IMR-90 (cell line): ENCODE data around the gene TPSAB1. TPM values are rescaled to one million over a fixed set of nuclear protein-coding genes. Genes with fewer than 3 reads are reported as not detected.

ENCODE experiments used
- ATAC-seq: fragments of 200-7000 bp; cut with Tn5 transposase; 2 replicates; pipeline ENCODE4 v1.9.1; 2020; ENCODE audit warnings: low read depth, mild to moderate bottlenecking, moderate library complexity
- BruUV-seq: library from RNA; stranded (reverse); fragments of 400-500 nt; replicated peaks from 2 replicates; lab custom pipeline; 2021; lab: Mats Ljungman, UMichigan
- CTCF ChIA-PET: fragments of 300-600 bp; formaldehyde crosslinking; extraction: SDS; loops from one replicate; lab custom pipeline; 2021; ENCODE audit warnings: antibody characterized with exemption; lab: Yijun Ruan, JAX
- POLR2A ChIA-PET: fragments of 300-600 bp; sonication (Branson Sonifier 250); formaldehyde crosslinking; loops from one replicate; lab custom pipeline; 2022; ENCODE audit warnings: antibody characterized with exemption; ENCODE audit not compliant: unreplicated experiment; lab: Charles Lee
- DNase-seq: peaks from one replicate; pipeline ENCODE4 v3.0.0; 2013
- H2AFZ ChIP-seq: replicated peaks from 2 replicates; pipeline ENCODE3; 2013; ENCODE audit warnings: low read length, mild to moderate bottlenecking; ENCODE audit not compliant: poor library complexity
- H2AK5ac ChIP-seq: 2 replicates; pipeline ENCODE4 v1.6.1; 2013; ENCODE audit warnings: low read depth, low read length, inconsistent platforms
- H2AK9ac ChIP-seq: replicated peaks from 2 replicates; pipeline ENCODE3; 2013; ENCODE audit warnings: mild to moderate bottlenecking, low read depth, low read length, moderate library complexity; ENCODE audit not compliant: poor library complexity
- H2BK120ac ChIP-seq: 2 replicates; pipeline ENCODE4 v1.6.1; 2013; ENCODE audit warnings: low read depth, low read length, inconsistent platforms
- H2BK15ac ChIP-seq: 3 replicates; pipeline ENCODE4 v1.6.1; 2013; ENCODE audit warnings: low read depth, low read length, inconsistent platforms
- H2BK20ac ChIP-seq: 2 replicates; pipeline ENCODE4 v1.6.1; 2013; ENCODE audit warnings: low read depth, mild to moderate bottlenecking, inconsistent platforms, low read length, moderate library complexity
- H2BK5ac ChIP-seq: 2 replicates; pipeline ENCODE4 v1.6.1; 2013; ENCODE audit warnings: mild to moderate bottlenecking, low read depth, low read length, inconsistent platforms; ENCODE audit not compliant: poor library complexity, severe bottlenecking
- H3K14ac ChIP-seq: replicated peaks from 2 replicates; pipeline ENCODE4 v1.6.1; 2013; ENCODE audit warnings: low read depth, low read length, inconsistent platforms
- H3K18ac ChIP-seq: 2 replicates; pipeline ENCODE4 v1.6.1; 2013; ENCODE audit warnings: low read depth, low read length, control low read depth
- H3K23ac ChIP-seq: 2 replicates; pipeline ENCODE4 v1.6.1; 2013; ENCODE audit warnings: low read depth, low read length, inconsistent platforms
- H3K27ac ChIP-seq: 2 replicates; pipeline ENCODE4 v1.5.1; 2013; ENCODE audit warnings: mild to moderate bottlenecking, control low read depth, low read length; ENCODE audit not compliant: insufficient read depth
- H3K27me3 ChIP-seq: 2 replicates; pipeline ENCODE4 v1.6.1; 2013; ENCODE audit warnings: low read length; ENCODE audit not compliant: control insufficient read depth, insufficient read depth
- H3K36me3 ChIP-seq: 2 replicates; pipeline ENCODE4 v1.6.1; 2013; ENCODE audit warnings: low read length, mixed read lengths; ENCODE audit not compliant: control insufficient read depth, insufficient read depth
- H3K4ac ChIP-seq: 2 replicates; pipeline ENCODE4 v1.6.1; 2013; ENCODE audit warnings: low read depth, low read length, inconsistent platforms
- H3K4me1 ChIP-seq: 2 replicates; pipeline ENCODE4 v1.6.1; 2013; ENCODE audit warnings: low read length, mixed read lengths; ENCODE audit not compliant: control insufficient read depth, insufficient read depth
- H3K4me2 ChIP-seq: 2 replicates; pipeline ENCODE4 v1.6.1; 2013; ENCODE audit warnings: low read depth, mild to moderate bottlenecking, control low read depth, low read length, moderate library complexity
- H3K4me3 ChIP-seq: 2 replicates; pipeline ENCODE4 v1.5.1; 2013; ENCODE audit warnings: low read depth, mild to moderate bottlenecking, control low read depth, low read length, moderate library complexity; ENCODE audit not compliant: insufficient read depth
- H3K56ac ChIP-seq: 2 replicates; pipeline ENCODE4 v1.6.1; 2013; ENCODE audit warnings: low read length, inconsistent platforms; ENCODE audit not compliant: insufficient read depth; ENCODE audit errors: extremely low read depth
- H3K79me1 ChIP-seq, 2 experiments: 2 replicates each; pipeline ENCODE4 v1.6.1; 2013; ENCODE audit warnings: low read length in 2 of 2, inconsistent platforms in 1 of 2, low read depth in 1 of 2
- H3K9ac ChIP-seq: 2 replicates; pipeline ENCODE4 v1.6.1; 2013; ENCODE audit warnings: low read depth, low read length, control low read depth
- H3K9me1 ChIP-seq: 2 replicates; pipeline ENCODE4 v1.6.1; 2013; ENCODE audit warnings: low read length, inconsistent platforms; ENCODE audit not compliant: insufficient read depth
- H3K9me3 ChIP-seq: 2 replicates; pipeline ENCODE4 v1.6.1; 2013; ENCODE audit warnings: low read length; ENCODE audit not compliant: control insufficient read depth, insufficient read depth
- H4K20me1 ChIP-seq: 2 replicates; pipeline ENCODE4 v1.6.1; 2013; ENCODE audit warnings: low read length, inconsistent platforms; ENCODE audit not compliant: insufficient read depth
- H4K5ac ChIP-seq: 2 replicates; pipeline ENCODE4 v1.6.1; 2013; ENCODE audit warnings: mild to moderate bottlenecking, low read depth, low read length, control low read depth
- H4K8ac ChIP-seq, 2 experiments: 2 replicates each; pipeline ENCODE4 v1.6.1; 2013; ENCODE audit warnings: low read depth in 2 of 2, low read length in 2 of 2, control low read depth in 1 of 2, inconsistent platforms in 1 of 2
- H4K91ac ChIP-seq: 2 replicates; pipeline ENCODE4 v1.6.1; 2013; ENCODE audit warnings: low read depth, low read length, inconsistent platforms; ENCODE audit not compliant: insufficient read depth
- BHLHE40 ChIP-seq: fragments of 150-350 bp; IDR thresholded peaks from 2 replicates; pipeline ENCODE4 v1.6.1; 2016; ENCODE audit warnings: mild to moderate bottlenecking, low read depth, low read length
- CHD1 ChIP-seq: IDR thresholded peaks from 2 replicates; pipeline ENCODE4 v1.6.1; 2012; ENCODE audit warnings: low read depth, low read length, improper control_type of control experiment
- ELK1 ChIP-seq: fragments of 150-350 bp; IDR thresholded peaks from 2 replicates; pipeline ENCODE4 v1.6.1; 2016; ENCODE audit warnings: low read depth, mild to moderate bottlenecking, low read length, moderate library complexity, borderline replicate concordance
- MAZ ChIP-seq: IDR thresholded peaks from 2 replicates; pipeline ENCODE4 v1.6.1; 2012; ENCODE audit warnings: low read depth, mild to moderate bottlenecking, low read length, improper control_type of control experiment, moderate library complexity, borderline replicate concordance
- MXI1 ChIP-seq: IDR thresholded peaks from 2 replicates; pipeline ENCODE4 v1.6.1; 2012; ENCODE audit warnings: low read depth, mild to moderate bottlenecking, low read length, moderate library complexity, borderline replicate concordance
- NFE2L2 ChIP-seq: fragments of 150-350 bp; IDR thresholded peaks from 2 replicates; pipeline ENCODE4 v1.6.1; 2016; ENCODE audit warnings: low read depth, mild to moderate bottlenecking, low read length
- RAD21 ChIP-seq: IDR thresholded peaks from 2 replicates; pipeline ENCODE4 v1.6.1; 2012; ENCODE audit warnings: low read length, improper control_type of control experiment
- RFX5 ChIP-seq: IDR thresholded peaks from 2 replicates; pipeline ENCODE4 v1.8.0; 2012; ENCODE audit warnings: low read depth, mild to moderate bottlenecking, low read length, moderate library complexity
- WGBS, 2 experiments: methylation state at CpG; one replicate each; pipeline versions ENCODE4 v1.1.5 to v1.1.7; 2013; ENCODE audit warnings: missing lambda C conversion rate in 2 of 2; ENCODE audit not compliant: insufficient read length in 1 of 2; ENCODE audit errors: extremely low coverage in 2 of 2; 5-methylcytosine and 5-hydroxymethylcytosine counted together
- dilution Hi-C: fragments of 300-500 bp; cut with HindIII; formaldehyde crosslinking; loops from one replicate; pipeline ENCODE4 v1.14.3; 2018; ENCODE audit warnings: low sequenced_read_pairs; ENCODE audit not compliant: unreplicated experiment
- in situ Hi-C: fragments of 300-500 bp; cut with MboI; formaldehyde crosslinking; loops from 3 replicates; pipeline ENCODE4 v1.14.3; 2019; ENCODE audit warnings: low sequenced_read_pairs, inconsistent platforms, mixed read lengths
- intact Hi-C: fragments of 100-400 bp; cut with micrococcal nuclease; formaldehyde crosslinking; loops from 2 replicates; pipeline ENCODE4 v1.10.0; 2022
- polyA plus RNA-seq, 3 experiments: library from polyadenylated mRNA; depleted of rRNA; stranded (reverse); fragments of >200 nt; gene quantifications; 2 replicates each; pipeline ENCODE4 v1.2.3, GENCODE V29; 2012; ENCODE audit warnings: low replicate concordance in 1 of 3
- total RNA-seq: library from RNA; depleted of rRNA; stranded (reverse); fragments of >200 nt; gene quantifications from 2 replicates; pipeline ENCODE4 v1.2.3, GENCODE V29; 2012

Gene TPSAB1
- total and polyA plus RNA-seq, 2 of the 4 experiments (the other 2 are of a cell fraction): not detected

GRCh38 chr16:1208239-1208830 lies 32.2 kb upstream of the TPSAB1 start:
- Histone ChIP-seq H3K18ac (no peak overlapping the region), H3K4me1 (no peaks in the 10 kb centered on the region), H3K9ac (no peak overlapping the region), H3K14ac (no peak overlapping the region), H2AK5ac (no peak overlapping the region), H3K23ac (no peak overlapping the region), H2BK120ac (no peak overlapping the region), H3K4ac (no peak overlapping the region), H3K56ac (no peak overlapping the region), H4K5ac (no peak overlapping the region), H3K36me3 (peaks cover 2% of the 10 kb centered on the region; the same call in 1 of the 2 replicates), H3K9me3 (no peaks in the 10 kb centered on the region), H3K27me3 (no peaks in the 10 kb centered on the region), H2BK5ac (no peak overlapping the region), H3K4me3 (no peak overlapping the region), H3K27ac (no peak overlapping the region), H3K79me1 (no peaks in the 10 kb centered on the region), H4K20me1 (no peaks in the 10 kb centered on the region), H2AFZ (no peak overlapping the region), H3K9me1 (no peaks in the 10 kb centered on the region), H2AK9ac (no peak overlapping the region), H4K91ac (no peak overlapping the region), H4K8ac (no peak overlapping the region), H2BK15ac (no peak overlapping the region), H2BK20ac (no peak overlapping the region), H3K4me2 (no peak overlapping the region)
- 94% methylated on average over 10 of the region's 22 CpGs; no CpG with 5 or more reads in 1 of the 2 experiments for whole genome bisulfite sequencing, 2 experiments
- dilution Hi-C loops: no loop called here
- DNase-seq: no peak
- no peak for ATAC-seq
- in situ Hi-C loops: loop anchor here (25.0 kb wide), 1 partner anchor 396 kb away; the partner anchor contains the start of gene GNG13
- ChIA-PET POLR2A (no interaction called here), CTCF (no interaction called here)
- BruUV-seq: no TSS peak
- intact Hi-C loops: no loop called here
- TF ChIP-seq CHD1 (no peak), RFX5 (no peak), RAD21 (no peak), MAZ (no peak), MXI1 (no peak), ELK1 (no peak), NFE2L2 (no peak), BHLHE40 (no peak)
